HepG2 (cell line): ENCODE measurements around the gene MED23. TPM values are rescaled to one million over a fixed set of nuclear protein-coding genes. Genes with fewer than 3 reads are reported as not detected.

Experiments used
- ADNP ChIP-seq: sonication (generic); formaldehyde crosslinking; IDR thresholded peaks from 2 replicates; pipeline ENCODE4 v1.4.0; 2020; ENCODE audit warnings: missing genetic modification reagents
- ARNTL ChIP-seq: sonication (generic); formaldehyde crosslinking; IDR thresholded peaks from 2 replicates; pipeline ENCODE4 v1.4.0; 2020; ENCODE audit warnings: mild to moderate bottlenecking, missing genetic modification reagents
- ASH2L ChIP-seq: fragments of 300-600, 200-600 bp; sonication (generic); IDR thresholded peaks from 2 replicates; pipeline ENCODE4 v1.7.0; 2017; ENCODE audit warnings: low read depth, mild to moderate bottlenecking, moderate library complexity, mixed read lengths, low read length; ENCODE audit not compliant: insufficient read length
- ETV5 ChIP-seq: IDR thresholded peaks from 2 replicates; pipeline ENCODE4 v1.6.1; 2018; ENCODE audit warnings: missing biosample characterization, missing genetic modification reagents, inconsistent platforms, borderline replicate concordance
- FOSL1 ChIP-seq: sonication (generic); formaldehyde crosslinking; IDR thresholded peaks from 2 replicates; pipeline ENCODE4 v1.9.0; 2021; ENCODE audit warnings: missing genetic modification reagents, borderline replicate concordance
- FOSL2 ChIP-seq: sonication (generic); formaldehyde crosslinking; IDR thresholded peaks from 2 replicates; pipeline ENCODE4 v1.4.0; 2020; ENCODE audit warnings: missing genetic modification reagents
- FOXC1 ChIP-seq: sonication (generic); formaldehyde crosslinking; IDR thresholded peaks from 2 replicates; pipeline ENCODE4 v1.8.0; 2022; ENCODE audit warnings: mild to moderate bottlenecking, missing genetic modification reagents, borderline replicate concordance
- GLI4 ChIP-seq: sonication (generic); formaldehyde crosslinking; IDR thresholded peaks from 2 replicates; pipeline ENCODE4 v1.5.1; 2020; ENCODE audit warnings: missing genetic modification reagents, mild to moderate bottlenecking, moderate library complexity, borderline replicate concordance
- HNF4A ChIP-seq: sonication (generic); formaldehyde crosslinking; IDR thresholded peaks from 2 replicates; pipeline ENCODE4 v1.4.0; 2020; ENCODE audit warnings: missing genetic modification reagents
- HNRNPLL ChIP-seq: fragments of 200-400 bp; formaldehyde crosslinking; IDR thresholded peaks from 2 replicates; pipeline ENCODE4 v1.6.1; 2017; ENCODE audit warnings: mild to moderate bottlenecking, low read depth, low read length; ENCODE audit not compliant: poor library complexity, severe bottlenecking
- MEIS2 ChIP-seq: sonication (generic); formaldehyde crosslinking; IDR thresholded peaks from 2 replicates; pipeline ENCODE4 v1.9.0; 2021; ENCODE audit warnings: mild to moderate bottlenecking, missing genetic modification reagents
- MIER2 ChIP-seq: IDR thresholded peaks from 2 replicates; pipeline ENCODE4 v1.6.1; 2016; ENCODE audit warnings: missing biosample characterization, missing genetic modification reagents
- MTF2 ChIP-seq: sonication (generic); formaldehyde crosslinking; IDR thresholded peaks from 2 replicates; pipeline ENCODE4 v1.5.0; 2020; ENCODE audit warnings: missing genetic modification reagents, borderline replicate concordance
- NAIF1 ChIP-seq: sonication (generic); formaldehyde crosslinking; IDR thresholded peaks from 2 replicates; pipeline ENCODE4 v1.5.0; 2020; ENCODE audit warnings: mild to moderate bottlenecking, missing genetic modification reagents, borderline replicate concordance
- NR3C1 ChIP-seq: sonication (generic); formaldehyde crosslinking; IDR thresholded peaks from 2 replicates; pipeline ENCODE4 v1.4.0; 2020; ENCODE audit warnings: missing genetic modification reagents
- PTBP1 ChIP-seq: fragments of 200-400 bp; formaldehyde crosslinking; IDR thresholded peaks from 2 replicates; pipeline ENCODE4 v1.6.1; 2018; ENCODE audit warnings: low read length, low read depth; ENCODE audit not compliant: poor library complexity, severe bottlenecking
- RFXAP ChIP-seq: sonication (generic); formaldehyde crosslinking; IDR thresholded peaks from 2 replicates; pipeline ENCODE4 v1.4.0; 2020; ENCODE audit warnings: missing genetic modification reagents, borderline replicate concordance
- SAFB2 ChIP-seq: sonication (generic); formaldehyde crosslinking; IDR thresholded peaks from 2 replicates; pipeline ENCODE4 v1.5.1; 2020; ENCODE audit warnings: missing genetic modification reagents, low read depth, mild to moderate bottlenecking, borderline replicate concordance
- SOX5 ChIP-seq: IDR thresholded peaks from 2 replicates; pipeline ENCODE4 v1.6.1; 2016; ENCODE audit warnings: borderline replicate concordance
- SP4 ChIP-seq: sonication (generic); formaldehyde crosslinking; IDR thresholded peaks from 2 replicates; pipeline ENCODE4 v1.8.1; 2023; ENCODE audit warnings: mild to moderate bottlenecking, missing genetic modification reagents
- SRSF1 ChIP-seq: fragments of 200-400 bp; formaldehyde crosslinking; optimal IDR thresholded peaks from 2 replicates; pipeline ENCODE3; 2017; ENCODE audit warnings: mild to moderate bottlenecking, low read depth, low read length, moderate library complexity
- TBP ChIP-seq: sonication (generic); formaldehyde crosslinking; IDR thresholded peaks from 2 replicates; pipeline ENCODE4 v1.5.0; 2020; ENCODE audit warnings: missing genetic modification reagents
- U2AF2 ChIP-seq: fragments of 200-400 bp; formaldehyde crosslinking; IDR thresholded peaks from 2 replicates; pipeline ENCODE4 v1.6.1; 2017; ENCODE audit warnings: low read depth, mild to moderate bottlenecking, low read length
- ZFP37 ChIP-seq: sonication (generic); formaldehyde crosslinking; IDR thresholded peaks from 2 replicates; pipeline ENCODE4 v1.4.0; 2020; ENCODE audit warnings: missing genetic modification reagents, borderline replicate concordance
- ZNF136 ChIP-seq: sonication (generic); formaldehyde crosslinking; IDR thresholded peaks from 2 replicates; pipeline ENCODE4 v1.8.1; 2022; ENCODE audit warnings: low read depth, mild to moderate bottlenecking, moderate library complexity, missing genetic modification reagents
- ZNF282 ChIP-seq: fragments of 450-650 bp; IDR thresholded peaks from 2 replicates; pipeline ENCODE4 v1.6.1; 2018; ENCODE audit not compliant: partially characterized antibody
- ZNF496 ChIP-seq: sonication (generic); formaldehyde crosslinking; IDR thresholded peaks from 2 replicates; pipeline ENCODE4 v1.8.1; 2023; ENCODE audit warnings: mild to moderate bottlenecking, moderate library complexity, missing genetic modification reagents; ENCODE audit not compliant: insufficient replicate concordance
- ZNF530 ChIP-seq: sonication (generic); formaldehyde crosslinking; IDR thresholded peaks from 2 replicates; pipeline ENCODE4 v1.5.0; 2020; ENCODE audit warnings: low read depth, mild to moderate bottlenecking, missing genetic modification reagents
- ZNF746 ChIP-seq: sonication (generic); formaldehyde crosslinking; IDR thresholded peaks from 2 replicates; pipeline ENCODE4 v1.8.0; 2022; ENCODE audit warnings: mild to moderate bottlenecking, missing genetic modification reagents
- ZNF75D ChIP-seq: sonication (generic); formaldehyde crosslinking; IDR thresholded peaks from 2 replicates; pipeline ENCODE4 v1.8.1; 2023; ENCODE audit warnings: missing genetic modification reagents, mild to moderate bottlenecking, borderline replicate concordance
- polyA plus RNA-seq, 8 experiments: library from polyadenylated mRNA; depleted of rRNA in 3 of 8; stranded (reverse) in 7 of 8; unstranded in 1 of 8; fragments of >200 nt; fragmentation: Illumina TruSeq in 4 of 8; extraction: Trizol in 4 of 8; gene quantifications; 2 replicates each; pipeline versions ENCODE4 v1.2.1 to v1.2.3, GENCODE V29; 2011 to 2016; ENCODE audit warnings: low read depth in 4 of 8, missing spikeins in 1 of 8, mixed read lengths in 1 of 8; ENCODE audit not compliant: insufficient read depth in 1 of 8
- total RNA-seq, 5 experiments: library from RNA; depleted of rRNA; stranded (reverse); fragments of >200 nt; fragmentation: Illumina TruSeq; extraction: Trizol; gene quantifications; 2 replicates each; pipeline ENCODE4 v1.2.3, GENCODE V29; 2016; ENCODE audit warnings: low read depth in 1 of 5
- TF ChIP-seq, protein P1 (sequence below): IDR thresholded peaks from 2 replicates; pipeline ENCODE4 v1.6.1; 2016; ENCODE audit warnings: mild to moderate bottlenecking, missing biosample characterization, missing genetic modification reagents
- TF ChIP-seq, protein P2 (sequence below): sonication (generic); formaldehyde crosslinking; IDR thresholded peaks from 2 replicates; pipeline ENCODE4 v1.8.1; 2023; ENCODE audit warnings: mild to moderate bottlenecking, missing genetic modification reagents

The MED23 gene
- total and polyA plus RNA-seq, 2 of the 13 experiments (the other 11 are each of a cell fraction or from before 2014, with no cell fraction given) = 34.9 to 50.5 TPM

DNA sequence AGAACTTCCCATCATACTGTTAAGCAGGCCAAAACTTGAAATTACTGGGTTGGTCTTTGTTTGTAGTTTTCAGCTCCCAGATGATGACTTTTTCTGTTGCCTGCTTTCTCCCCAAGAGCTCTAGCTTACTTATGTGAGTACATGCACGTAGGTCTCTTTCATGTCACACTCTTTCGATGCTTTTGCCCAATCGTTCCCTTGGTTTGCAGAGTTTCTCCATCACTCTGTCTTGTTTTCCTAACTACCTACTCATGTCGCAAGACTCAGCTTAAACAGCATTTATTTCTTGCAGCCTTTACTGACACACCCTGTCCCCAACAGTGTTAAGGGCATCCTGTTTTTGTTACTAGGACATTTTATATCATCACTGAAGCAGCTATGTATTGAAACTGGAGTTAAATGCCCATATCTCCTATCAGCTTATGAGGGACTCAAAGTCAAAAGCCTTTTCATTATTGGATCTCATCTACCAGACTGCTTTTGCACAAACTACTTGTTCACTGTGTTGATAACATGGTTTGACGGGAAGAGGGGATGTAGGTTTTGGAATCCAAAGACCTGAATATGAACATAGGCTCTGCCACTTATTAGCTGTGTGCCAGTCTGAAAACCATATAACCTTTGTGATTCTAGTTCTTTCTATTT, 52.1 kb downstream of the MED23 start (continued):
- TF ChIP-seq ETV5 (peak; percentile 55; the same call in 1 of the 2 replicates), SRSF1 (no peak), ZNF136 (CRISPR knock-in tag) (no peak), SP4 (CRISPR knock-in tag) (no peak), PTBP1 (no peak), ADNP (no peak), ZNF282 (no peak), ZNF530 (no peak), HNRNPLL (no peak), FOSL1 (CRISPR knock-in tag) (no peak), ZFP37 (no peak), ZNF496 (CRISPR knock-in tag) (no peak), FOXC1 (0 out of 2 replicates have a peak, but pooled peaks have one; percentile 47), GLI4 (no peak), SAFB2 (CRISPR knock-in tag) (no peak; the same call in 1 of the 2 replicates), NAIF1 (CRISPR knock-in tag) (no peak), TBP (no peak), ZNF746 (CRISPR knock-in tag) (no peak), FOSL2 (CRISPR knock-in tag) (0 out of 2 replicates have a peak, but pooled peaks have one; percentile 12), ASH2L (no peak), NR3C1 (no peak), MTF2 (CRISPR knock-in tag) (no peak), MEIS2 (CRISPR knock-in tag) (no peak; the same call in 1 of the 2 replicates), ARNTL (CRISPR knock-in tag) (no peak), U2AF2 (no peak), ZNF75D (CRISPR knock-in tag) (no peak), SOX5 (CRISPR knock-in tag) (peak; percentile 71; the same call in 1 of the 2 replicates), MIER2 (CRISPR knock-in tag) (no peak), HNF4A (CRISPR knock-in tag) (no peak), RFXAP (CRISPR knock-in tag) (no peak)
- TF ChIP-seq, protein P1, sequence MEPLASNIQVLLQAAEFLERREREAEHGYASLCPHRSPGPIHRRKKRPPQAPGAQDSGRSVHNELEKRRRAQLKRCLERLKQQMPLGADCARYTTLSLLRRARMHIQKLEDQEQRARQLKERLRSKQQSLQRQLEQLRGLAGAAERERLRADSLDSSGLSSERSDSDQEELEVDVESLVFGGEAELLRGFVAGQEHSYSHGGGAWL (CRISPR knock-in tag) = no peak
- TF ChIP-seq, protein P2, sequence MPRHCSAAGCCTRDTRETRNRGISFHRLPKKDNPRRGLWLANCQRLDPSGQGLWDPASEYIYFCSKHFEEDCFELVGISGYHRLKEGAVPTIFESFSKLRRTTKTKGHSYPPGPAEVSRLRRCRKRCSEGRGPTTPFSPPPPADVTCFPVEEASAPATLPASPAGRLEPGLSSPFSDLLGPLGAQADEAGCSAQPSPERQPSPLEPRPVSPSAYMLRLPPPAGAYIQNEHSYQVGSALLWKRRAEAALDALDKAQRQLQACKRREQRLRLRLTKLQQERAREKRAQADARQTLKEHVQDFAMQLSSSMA = no peak
